Heart left ventricle (tissue), 16 donors: Measurements from ENCODE around the gene GPLD1. TPM values are rescaled to one million over a fixed set of nuclear protein-coding genes. Genes with fewer than 3 reads are reported as not detected.

Experiments used
- ATAC-seq, 4 donors: fragments of 200-7000 bp; cut with Tn5 transposase; one replicate each; pipeline ENCODE4 v1.9.1; 2020 to 2022; ENCODE audit warnings: moderate library complexity in 4 of 4, mild to moderate bottlenecking in 3 of 4, moderate number of reproducible peaks in 1 of 4
- DNase-seq, 5 donors: peaks; one replicate each; pipeline ENCODE4 v3.0.0-alpha.2; 2020
- H3K27ac ChIP-seq, 12 donors: fragments of 200-600 bp; sonication (generic) in 4 of 12; one replicate each; pipeline versions ENCODE4 v1.5.0 to v1.8.0; 2016 to 2022; ENCODE audit warnings: mild to moderate bottlenecking in 2 of 12
- H3K27me3 ChIP-seq, 9 donors: fragments of 200-600 bp; sonication (generic) in 2 of 9; one replicate each; pipeline versions ENCODE4 v1.5.1 to v1.8.0; 2016 to 2022; ENCODE audit warnings: mild to moderate bottlenecking in 3 of 9
- H3K36me3 ChIP-seq, 9 donors: fragments of 200-600 bp; sonication (generic) in 2 of 9; one replicate each; pipeline versions ENCODE4 v1.5.0 to v1.8.0; 2018 to 2022; ENCODE audit warnings: mild to moderate bottlenecking in 2 of 9
- H3K4me1 ChIP-seq, 12 donors: fragments of 200-600 bp; sonication (generic) in 4 of 12; one replicate each; pipeline versions ENCODE4 v1.5.0 to v1.8.0; 2016 to 2022; ENCODE audit warnings: mild to moderate bottlenecking in 3 of 12
- H3K4me3 ChIP-seq, 12 donors: fragments of 200-600 bp; sonication (generic) in 4 of 12; one replicate each; pipeline versions ENCODE4 v1.5.0 to v1.8.0; 2017 to 2022; ENCODE audit warnings: mild to moderate bottlenecking in 9 of 12, moderate library complexity in 4 of 12
- H3K9me3 ChIP-seq, 12 donors: fragments of 200-600 bp; sonication (generic) in 4 of 12; one replicate each; pipeline versions ENCODE4 v1.5.0 to v1.8.0; 2016 to 2022; ENCODE audit warnings: mild to moderate bottlenecking in 1 of 12
- POLR2A ChIP-seq, 2 donors: fragments of 450-650 bp; IDR thresholded peaks; one replicate each; pipeline ENCODE4 v1.6.1; 2017; ENCODE audit warnings: antibody characterized with exemption in 2 of 2, mild to moderate bottlenecking in 2 of 2, moderate library complexity in 2 of 2
- WGBS, 4 donors: extraction: QIAGEN DNeasy Blood & Tissue Kit in 2 of 4; methylation state at CpG; one replicate each; pipeline versions ENCODE4 v1.1.5 to v1.1.7; 2013 to 2018; 5-methylcytosine and 5-hydroxymethylcytosine counted together
- intact Hi-C, 10 donors: fragments of 100-400 bp; cut with DNase I; formaldehyde crosslinking; loops; one replicate each; pipeline versions ENCODE4 v1.11.1 to v1.14.2; 2022
- polyA plus RNA-seq, 2 donors: library from polyadenylated mRNA; stranded (reverse); fragments of 200-250 nt; gene quantifications; one replicate each; pipeline ENCODE4 v1.2.3, GENCODE V29; 2013
- total RNA-seq, 9 donors: library from RNA; depleted of rRNA in 2 of 9; stranded (reverse); fragments of >200 nt in 2 of 9; fragmentation: NEBNext Ultra II Directional in 3 of 9; extraction: Animal tissue kit (Norgen Biotek cat#: 25700) in 3 of 9; gene quantifications; one replicate each; pipeline versions ENCODE4 v1.1.0 to v1.2.4, GENCODE V29; 2016 to 2023
- TF ChIP-seq, protein P1 (sequence below), 12 donors: fragments of 200-600 bp; sonication (generic) in 4 of 12; IDR thresholded peaks; one replicate each; pipeline versions ENCODE4 v1.5.0 to v1.8.0; 2018 to 2022; ENCODE audit warnings: antibody characterized with exemption in 12 of 12, mild to moderate bottlenecking in 5 of 12
- donor health status: ischemic (EF 13 %, LVEDD 7.1; RV severe dilation, severe dysfunction).
- donor health status: healthy with polysubstance abuse.
- donor health status: DM: no; HTN: yes; CAD: no.
- donor health status: DM: no; HTN: no; CAD: no.
- donor health status: ischemic (EF 25% LVEDD 6.9; RV normal size, moderate dysfunction).
- donor health status: ischemic (EF 25% LVEDD 5.7; RV mildly dilated, moderate dysfunction).
- donor health status: healthy.
- donor health status: DM: yes; HTN: yes; CAD: no.
- donor health status: ischemic (EF 35%, LVEDD 5.7; RV mildly dilated, moderate dysfunction).
- donor health status: nonischemic (EF 11% LVEDD 7.7; RV severe dilation, severe dysfunction).
- donor health status: DM: yes; HTN: yes; CAD: no.
- donor health status: PGD.
- donor health status: ischemic (EF 29% LVEDD 5.4; RV normal size, mild dysfunction).
- donor health status: nonischemic (EF 23%, LVEDD 6.1; RV moderate dilation, normal function).

GPLD1 gene
- total and polyA plus RNA-seq, 11 donors, result 0.18 to 0.99 (median 0.81) TPM

DNA sequence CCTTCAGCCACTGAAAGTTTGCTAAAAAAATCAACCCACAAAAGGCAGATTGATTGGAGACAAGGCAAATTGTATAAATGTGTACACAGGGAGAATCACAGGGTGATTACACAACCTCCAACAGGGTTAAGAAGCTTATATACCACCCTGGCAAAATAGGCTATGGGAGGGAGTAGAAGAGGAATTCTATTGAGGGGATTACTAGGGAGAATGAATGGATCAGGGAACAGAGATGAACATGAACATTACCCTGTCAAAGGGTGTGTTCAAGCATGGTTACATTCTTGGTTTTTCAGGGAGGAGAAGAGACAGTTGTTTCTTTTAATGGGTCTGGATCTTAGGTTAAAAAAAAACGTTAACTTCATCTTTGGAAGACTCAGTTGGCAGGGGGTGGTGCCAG lies 91.7 kb downstream of the GPLD1 start:
- peaks cover 0 to 33% (median 8%) of the 10 kb centered on the region in 9 donors for H3K27me3 ChIP-seq
- H3K4me1 ChIP-seq, result peaks cover 0 to 7% (median 2%) of the 10 kb centered on the region in 12 donors
- DNase-seq (no peak), ATAC-seq (no peak)
- 48 to 77% (median 68%) methylated on average over 1 of the region's 1 CpG for WGBS, 4 donors
- intact Hi-C loops, result no loop called here
- H3K36me3 ChIP-seq, result no peaks in the 10 kb centered on the region
- no peak overlapping the region for H3K4me3 ChIP-seq
- TF ChIP-seq, protein P1, sequence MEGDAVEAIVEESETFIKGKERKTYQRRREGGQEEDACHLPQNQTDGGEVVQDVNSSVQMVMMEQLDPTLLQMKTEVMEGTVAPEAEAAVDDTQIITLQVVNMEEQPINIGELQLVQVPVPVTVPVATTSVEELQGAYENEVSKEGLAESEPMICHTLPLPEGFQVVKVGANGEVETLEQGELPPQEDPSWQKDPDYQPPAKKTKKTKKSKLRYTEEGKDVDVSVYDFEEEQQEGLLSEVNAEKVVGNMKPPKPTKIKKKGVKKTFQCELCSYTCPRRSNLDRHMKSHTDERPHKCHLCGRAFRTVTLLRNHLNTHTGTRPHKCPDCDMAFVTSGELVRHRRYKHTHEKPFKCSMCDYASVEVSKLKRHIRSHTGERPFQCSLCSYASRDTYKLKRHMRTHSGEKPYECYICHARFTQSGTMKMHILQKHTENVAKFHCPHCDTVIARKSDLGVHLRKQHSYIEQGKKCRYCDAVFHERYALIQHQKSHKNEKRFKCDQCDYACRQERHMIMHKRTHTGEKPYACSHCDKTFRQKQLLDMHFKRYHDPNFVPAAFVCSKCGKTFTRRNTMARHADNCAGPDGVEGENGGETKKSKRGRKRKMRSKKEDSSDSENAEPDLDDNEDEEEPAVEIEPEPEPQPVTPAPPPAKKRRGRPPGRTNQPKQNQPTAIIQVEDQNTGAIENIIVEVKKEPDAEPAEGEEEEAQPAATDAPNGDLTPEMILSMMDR (IDR thresholded peaks at IDR 0.05), result no peak
- no peak for TF ChIP-seq POLR2A (IDR thresholded peaks at IDR 0.05)
- no peak overlapping the region for H3K27ac ChIP-seq
- peaks cover 0 to 4% (median 0%) of the 10 kb centered on the region in 12 donors for H3K9me3 ChIP-seq

DNA sequence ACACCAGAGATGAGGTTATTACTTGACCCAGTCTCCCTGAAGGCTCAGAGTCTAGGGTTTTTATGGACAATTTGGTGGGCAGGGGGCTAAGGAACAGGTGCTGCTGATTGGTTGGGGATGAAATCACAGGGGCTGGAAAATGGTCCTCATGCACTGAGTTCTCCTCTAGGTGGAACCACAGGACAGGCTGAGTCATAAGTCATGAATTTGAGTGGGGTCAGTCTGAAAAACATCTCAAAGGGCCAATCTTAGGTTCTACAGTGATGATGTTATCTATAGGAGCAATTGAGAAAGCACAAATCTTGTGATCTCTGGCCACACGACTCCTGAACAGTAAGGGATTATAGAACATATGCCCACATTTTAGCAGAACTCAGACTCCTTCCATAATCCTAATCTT lies 92.6 kb downstream of the GPLD1 start:
- peaks cover 0 to 33% (median 8%) of the 10 kb centered on the region in 9 donors for H3K27me3 ChIP-seq
- H3K4me1 ChIP-seq, result no peaks in the 10 kb centered on the region
- no peak for DNase-seq
- TF ChIP-seq POLR2A (IDR thresholded peaks at IDR 0.05), result no peak
- TF ChIP-seq, protein P1 (IDR thresholded peaks at IDR 0.05), result no peak
- no peak overlapping the region for H3K4me3 ChIP-seq
- 80 to 100% (median 87%) methylated on average over 1 of the region's 1 CpG for WGBS, 4 donors
- peaks cover 0 to 4% (median 0%) of the 10 kb centered on the region in 12 donors for H3K9me3 ChIP-seq
- intact Hi-C loops, result no loop called here
- H3K27ac ChIP-seq, result no peak overlapping the region
- ATAC-seq, result no peak
- no peaks in the 10 kb centered on the region for H3K36me3 ChIP-seq

DNA sequence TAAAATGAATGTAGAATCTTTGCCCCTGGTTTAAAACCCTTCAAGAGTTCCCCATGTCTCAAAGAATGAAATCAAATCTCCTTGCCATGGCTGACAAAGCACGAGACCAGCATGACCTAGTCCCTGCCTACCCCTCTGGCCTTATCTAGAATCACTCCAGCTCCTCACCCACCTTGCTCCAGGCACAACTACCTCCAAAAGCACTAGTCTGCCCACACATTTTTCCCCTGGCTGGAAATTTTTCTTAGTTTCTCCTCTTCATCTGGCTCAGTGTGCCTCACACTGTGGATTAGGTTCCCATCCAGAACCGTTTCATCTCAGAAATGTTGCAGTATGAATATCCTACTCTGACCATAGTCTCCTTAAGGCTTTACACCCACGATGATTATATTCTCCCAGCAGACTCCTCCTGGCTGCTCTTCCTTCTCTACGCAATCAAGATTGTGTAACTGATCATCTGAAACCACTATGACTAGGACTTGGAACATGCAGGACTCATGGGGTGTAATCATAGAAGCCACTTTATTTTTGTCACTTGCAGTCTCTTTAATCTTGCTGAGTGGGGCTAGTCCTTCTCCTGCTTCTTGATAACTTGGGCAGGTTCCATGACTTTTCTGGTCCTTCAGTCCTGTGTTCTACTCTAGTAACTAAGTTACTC lies 94.5 kb downstream of the GPLD1 start:
- Histone ChIP-seq H3K27me3 (peaks cover 0 to 32% (median 8%) of the 10 kb centered on the region in 9 donors), H3K4me1 (no peaks in the 10 kb centered on the region), H3K9me3 (peaks cover 0 to 4% (median 0%) of the 10 kb centered on the region in 12 donors), H3K27ac (no peak overlapping the region), H3K36me3 (no peaks in the 10 kb centered on the region), H3K4me3 (no peak overlapping the region)
- no peak for TF ChIP-seq POLR2A (IDR thresholded peaks at IDR 0.05)
- TF ChIP-seq, protein P1 (IDR thresholded peaks at IDR 0.05), result no peak
- no peak for DNase-seq
- intact Hi-C loops, result loop anchor here in 1 of 10 donors (5.0 kb wide), 1 partner anchor 108 kb away; no protein-coding TSS in a partner anchor
- 80 to 85% (median 83%) methylated on average over 4 of the region's 4 CpGs for WGBS, 4 donors
- ATAC-seq, result no peak

DNA sequence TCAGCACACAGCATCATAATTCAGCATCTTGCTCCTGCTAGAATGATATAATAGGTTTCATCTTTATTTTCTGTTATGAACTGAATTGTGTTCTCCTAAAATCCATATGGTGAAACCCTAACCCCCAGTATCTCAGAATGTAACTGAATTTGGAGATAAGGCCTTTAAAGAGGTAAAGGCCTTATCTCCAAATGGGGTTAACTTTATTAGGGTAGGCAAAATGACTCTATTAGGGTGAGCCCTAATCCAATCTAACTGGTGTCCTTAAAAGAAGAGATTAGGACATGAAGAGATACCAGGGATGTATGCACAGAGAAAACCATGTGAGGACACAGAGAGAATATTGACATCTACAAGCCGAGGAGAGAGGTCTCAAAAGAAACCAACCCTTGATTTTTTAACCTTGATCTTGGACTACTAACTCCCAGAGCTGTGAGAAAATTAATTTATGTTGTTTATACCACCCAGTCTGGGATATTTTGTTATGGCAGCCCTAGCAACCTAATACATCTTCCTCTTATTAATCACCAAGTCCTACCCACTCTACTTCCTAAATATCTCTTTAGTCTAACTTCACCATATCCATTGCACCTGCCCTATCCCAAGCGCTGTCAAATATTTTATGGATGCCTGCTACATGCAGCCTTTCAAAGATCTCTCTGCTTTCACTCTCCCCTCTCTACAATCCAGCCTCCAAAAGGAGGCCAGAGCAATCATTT lies 95.2 kb downstream of the GPLD1 start:
- H3K36me3 ChIP-seq, result no peaks in the 10 kb centered on the region
- H3K27me3 ChIP-seq, result peaks cover 0 to 26% (median 5%) of the 10 kb centered on the region in 9 donors
- H3K4me3 ChIP-seq, result no peak overlapping the region
- no peak for DNase-seq
- H3K27ac ChIP-seq, result no peak overlapping the region
- H3K4me1 ChIP-seq, result no peaks in the 10 kb centered on the region
- H3K9me3 ChIP-seq, result peaks cover 0 to 4% (median 0%) of the 10 kb centered on the region in 12 donors
- intact Hi-C loops, result loop anchor here in 1 of 10 donors (5.0 kb wide), 1 partner anchor 107 kb away; no protein-coding TSS in a partner anchor
- WGBS, 4 donors, result 86 to 91% (median 88%) methylated on average over 2 of the region's 2 CpGs
- ATAC-seq, result no peak
- TF ChIP-seq, protein P1 (IDR thresholded peaks at IDR 0.05), result no peak
- no peak for TF ChIP-seq POLR2A (IDR thresholded peaks at IDR 0.05)
